Esophagus muscularis mucosa (tissue), 4 donors: ENCODE measurements around the gene PXYLP1. TPM values are rescaled to one million over a fixed set of nuclear protein-coding genes. Genes with fewer than 3 reads are reported as not detected.
"Not testable (repeated sequence)": the region's sequence is repeated elsewhere in the genome, so short reads cannot be mapped to it uniquely, and the experiment has no call there.

Experiments
- DNase-seq: peaks from one replicate; pipeline ENCODE4 v3.0.0-alpha.2; 2017; ENCODE audit errors: extremely low spot score
- H3K27ac ChIP-seq, 4 donors: fragments of 200-600 bp; sonication (generic); replicated peaks in 1 of 4; 1 replicate in 3 of 4; 2 replicates in 1 of 4; pipeline ENCODE4 v1.5.1; 2016 to 2019; ENCODE audit warnings: mild to moderate bottlenecking in 1 of 4
- H3K27me3 ChIP-seq, 4 donors: fragments of 200-600 bp; sonication (generic); one replicate each; pipeline versions ENCODE4 v1.5.1 to v1.6.0; 2016 to 2019
- H3K36me3 ChIP-seq, 4 donors: fragments of 200-600 bp; sonication (generic); one replicate each; pipeline ENCODE4 v1.5.1; 2016 to 2019
- H3K4me1 ChIP-seq, 4 donors: fragments of 200-600 bp; sonication (generic); one replicate each; pipeline ENCODE4 v1.5.1; 2016 to 2019
- H3K4me3 ChIP-seq, 4 donors: fragments of 200-600 bp; sonication (generic); 1 replicate in 2 of 4; 2 replicates in 2 of 4; pipeline ENCODE4 v1.5.1; 2016 to 2019; ENCODE audit warnings: mild to moderate bottlenecking in 4 of 4, moderate library complexity in 1 of 4
- H3K9me3 ChIP-seq, 4 donors: fragments of 200-600 bp; sonication (generic); 1 replicate in 3 of 4; 2 replicates in 1 of 4; pipeline ENCODE4 v1.5.1; 2016 to 2019
- CTCF ChIP-seq, 3 experiments: fragments of 200-600 bp in 2 of 3; fragments of 450-650 bp in 1 of 3; sonication (generic) in 2 of 3; IDR thresholded peaks; one replicate each; pipeline ENCODE4 v1.5.1; 2017 to 2019; ENCODE audit warnings: antibody characterized with exemption in 3 of 3, mild to moderate bottlenecking in 2 of 3, moderate library complexity in 1 of 3
- EP300 ChIP-seq: sonication (generic); formaldehyde crosslinking; IDR thresholded peaks from one replicate; pipeline ENCODE4 v1.6.1; 2017; ENCODE audit warnings: antibody characterized with exemption
- POLR2A ChIP-seq: fragments of 450-650 bp; IDR thresholded peaks from one replicate; pipeline ENCODE4 v1.6.1; 2017; ENCODE audit warnings: antibody characterized with exemption, moderate library complexity, mild to moderate bottlenecking, low read depth
- POLR2AphosphoS5 ChIP-seq, 2 donors: sonication (generic); formaldehyde crosslinking; IDR thresholded peaks; one replicate each; pipeline ENCODE4 v1.6.1; 2017; ENCODE audit warnings: antibody characterized with exemption in 2 of 2
- WGBS: methylation state at CpG from one replicate; pipeline ENCODE4 v1.1.5; 2018; 5-methylcytosine and 5-hydroxymethylcytosine counted together
- intact Hi-C: fragments of 100-400 bp; cut with DNase I; formaldehyde crosslinking; loops from one replicate; pipeline ENCODE4 v1.15.1; 2023
- total RNA-seq, 4 donors: library from RNA; depleted of rRNA; stranded (reverse); fragments of >200 nt; gene quantifications; one replicate each; pipeline versions ENCODE4 v1.1.0 to v1.2.1, GENCODE V29; 2016

The PXYLP1 gene
- total RNA-seq, 4 donors from 2014 or later, result 4.5 to 12.5 (median 9.4) TPM

GRCh38 chr3:141289228-141289772 lies 57.7 kb downstream of the PXYLP1 start:
- peaks cover 0 to 43% (median 25%) of the 10 kb centered on the region in 4 donors for H3K36me3 ChIP-seq
- no peak for DNase-seq
- no peak for TF ChIP-seq POLR2A
- TF ChIP-seq CTCF (IDR thresholded peaks at IDR 0.05), result no peak
- TF ChIP-seq EP300, result no peak
- TF ChIP-seq POLR2AphosphoS5 (IDR thresholded peaks at IDR 0.05), result no peak
- WGBS, result 75% methylated on average over 2 of the region's 2 CpGs
- no peaks in the 10 kb centered on the region for H3K27me3 ChIP-seq
- intact Hi-C loops, result no loop called here
- peaks cover 6 to 21% (median 16%) of the 10 kb centered on the region in 4 donors for H3K4me1 ChIP-seq
- no peak overlapping the region for H3K27ac ChIP-seq
- H3K4me3 ChIP-seq, result no peak overlapping the region
- no peaks in the 10 kb centered on the region for H3K9me3 ChIP-seq

- H3K27ac ChIP-seq, result peak overlapping the region in 2 of 4 donors; percentile 28 to 29
- H3K27me3 ChIP-seq, result no peaks in the 10 kb centered on the region
- H3K9me3 ChIP-seq, result no peaks in the 10 kb centered on the region
- H3K4me1 ChIP-seq, result peaks cover 12 to 27% (median 18%) of the 10 kb centered on the region in 4 donors
- TF ChIP-seq EP300 (no peak), POLR2A (no peak), CTCF (IDR thresholded peaks at IDR 0.05) (no peak), POLR2AphosphoS5 (IDR thresholded peaks at IDR 0.05) (no peak)
- intact Hi-C loops, result no loop called here
- no peak overlapping the region for H3K4me3 ChIP-seq
- DNase-seq, result no peak
- WGBS, result 85% methylated on average over 12 of the region's 12 CpGs
- peaks cover 0 to 32% (median 24%) of the 10 kb centered on the region in 4 donors for H3K36me3 ChIP-seq
Observed at GRCh38 chr3:141291559-141292355, 60.1 kb downstream of the PXYLP1 start.

GRCh38 chr3:141292356-141293058 lies 60.9 kb downstream of the PXYLP1 start:
- TF ChIP-seq POLR2AphosphoS5 (IDR thresholded peaks at IDR 0.05) (no peak), CTCF (IDR thresholded peaks at IDR 0.05) (no peak), POLR2A (no peak), EP300 (no peak)

GRCh38 chr3:141294301-141294700 lies 62.7 kb downstream of the PXYLP1 start:
- Histone ChIP-seq H3K4me3 (peak overlapping the region; percentile 35 to 53 (median 44)), H3K27me3 (no peaks in the 10 kb centered on the region), H3K9me3 (no peaks in the 10 kb centered on the region), H3K4me1 (peaks cover 12 to 27% (median 18%) of the 10 kb centered on the region in 4 donors), H3K27ac (peak overlapping the region; percentile 2 to 41 (median 28)), H3K36me3 (peaks cover 0 to 12% (median 7%) of the 10 kb centered on the region in 4 donors)
- TF ChIP-seq POLR2A, result no peak
- intact Hi-C loops, result no loop called here
- no peak for DNase-seq
- 36% methylated on average over 3 of the region's 3 CpGs for WGBS

More at GRCh38 chr3:141292356-141293058, 60.9 kb downstream of the PXYLP1 start:
- H3K27me3 ChIP-seq, result no peaks in the 10 kb centered on the region
- H3K27ac ChIP-seq, result peak overlapping the region in 1 of 4 donors; percentile 28
- DNase-seq, result no peak
- H3K36me3 ChIP-seq, result peaks cover 0 to 25% (median 18%) of the 10 kb centered on the region in 4 donors
- no peak overlapping the region for H3K4me3 ChIP-seq
- 81% methylated on average over 17 of the region's 19 CpGs for WGBS
- H3K9me3 ChIP-seq, result no peaks in the 10 kb centered on the region
- peaks cover 12 to 27% (median 18%) of the 10 kb centered on the region in 4 donors for H3K4me1 ChIP-seq
- intact Hi-C loops, result no loop called here

GRCh38 chr3:141294848-141295247 lies 63.2 kb downstream of the PXYLP1 start:
- intact Hi-C loops, result no loop called here
- Histone ChIP-seq H3K36me3 (peaks cover 0 to 12% (median 4%) of the 10 kb centered on the region in 4 donors), H3K4me3 (peak overlapping the region; percentile 35 to 53 (median 44)), H3K27me3 (no peaks in the 10 kb centered on the region), H3K9me3 (no peaks in the 10 kb centered on the region), H3K27ac (peak overlapping the region in 2 of 4 donors; percentile 18 to 41), H3K4me1 (peaks cover 12 to 27% (median 18%) of the 10 kb centered on the region in 4 donors)
- WGBS, result 40% methylated on average over 2 of the region's 2 CpGs
- TF ChIP-seq CTCF (IDR thresholded peaks at IDR 0.05) (no peak), POLR2A (no peak), EP300 (no peak), POLR2AphosphoS5 (IDR thresholded peaks at IDR 0.05) (no peak)
- no peak for DNase-seq

- H3K9me3 ChIP-seq, H3K36me3 ChIP-seq, H3K27ac ChIP-seq, H3K4me3 ChIP-seq, H3K4me1 ChIP-seq, DNase-seq, H3K27me3 ChIP-seq: not testable (repeated sequence)
- WGBS, result 95% methylated on average over 7 of the region's 7 CpGs
- intact Hi-C loops, result loop anchor here (5.0 kb wide), 1 partner anchor 262 kb away; no protein-coding TSS in a partner anchor
Observed at GRCh38 chr3:141300426-141300825, 68.8 kb downstream of the PXYLP1 start.
